OCI-M2 (cell line): ENCODE measurements around the gene TBX5.

Experiments
- DNase-seq: peaks from one replicate; lab custom pipeline; 2025; ENCODE audit not compliant: unreplicated experiment; lab: John Stamatoyannopoulos, UW

The TBX5 gene

GRCh38 chr12:114321524-114321923 is 84.4 kb downstream of the TBX5 start:
- DNase-seq, result no peak

DNA sequence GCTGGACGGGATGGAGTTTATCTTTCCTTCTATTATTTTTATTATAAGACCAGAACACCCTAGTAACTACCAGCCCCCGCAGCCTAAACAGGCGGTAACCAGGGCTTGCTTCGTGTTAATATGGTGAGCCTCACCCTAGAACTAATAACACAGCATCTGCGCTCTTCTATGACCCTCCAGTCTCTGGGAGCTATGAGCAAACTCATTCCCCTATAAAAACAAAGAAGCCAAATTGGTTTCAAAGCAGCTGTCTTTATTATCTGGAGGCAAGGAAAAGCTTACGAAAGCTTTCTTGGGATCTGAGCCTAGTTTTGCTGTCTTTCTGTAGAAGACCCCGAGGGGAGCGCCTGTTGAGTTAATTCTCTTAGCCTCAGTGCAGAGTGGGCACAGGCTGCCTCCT is 85.0 kb downstream of the TBX5 start:
- no peak for DNase-seq

- DNase-seq, result no peak
Observed at GRCh38 chr12:114320101-114320500, 85.8 kb downstream of the TBX5 start.

- DNase-seq, result no peak
Observed at GRCh38 chr12:114319422-114319821, 86.5 kb downstream of the TBX5 start.

- DNase-seq, result no peak
Observed at GRCh38 chr12:114318984-114319383, 87.0 kb downstream of the TBX5 start.

- DNase-seq, result no peak
Observed at GRCh38 chr12:114316076-114316475, 89.9 kb downstream of the TBX5 start.

GRCh38 chr12:114314974-114315720 is 90.8 kb downstream of the TBX5 start:
- no peak for DNase-seq

DNA sequence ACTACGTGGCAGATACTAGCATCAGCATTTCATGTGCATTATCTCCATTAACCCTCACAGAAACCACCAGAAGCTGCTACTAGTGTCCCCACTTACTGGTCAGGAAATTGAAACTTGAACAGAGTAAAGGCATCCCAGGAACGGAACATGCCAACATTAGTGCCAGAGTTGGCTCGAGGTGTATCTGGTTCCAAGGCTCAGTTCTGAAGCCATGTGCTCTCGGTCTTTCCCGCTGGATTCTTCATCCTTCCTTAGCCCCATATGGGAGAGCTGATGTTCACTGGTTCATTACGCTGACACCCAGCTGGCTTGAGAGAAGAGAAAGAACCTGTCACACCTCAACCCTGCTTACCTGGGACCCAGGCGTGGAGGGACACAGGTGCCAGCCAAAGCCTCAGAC is 91.5 kb downstream of the TBX5 start:
- no peak for DNase-seq

- DNase-seq, result no peak
Observed at GRCh38 chr12:114313910-114314309, 92.0 kb downstream of the TBX5 start.

- DNase-seq, result no peak
Observed at GRCh38 chr12:114311974-114312373, 94.0 kb downstream of the TBX5 start.

GRCh38 chr12:114306646-114307045 is 99.3 kb downstream of the TBX5 start:
- no peak for DNase-seq

DNA sequence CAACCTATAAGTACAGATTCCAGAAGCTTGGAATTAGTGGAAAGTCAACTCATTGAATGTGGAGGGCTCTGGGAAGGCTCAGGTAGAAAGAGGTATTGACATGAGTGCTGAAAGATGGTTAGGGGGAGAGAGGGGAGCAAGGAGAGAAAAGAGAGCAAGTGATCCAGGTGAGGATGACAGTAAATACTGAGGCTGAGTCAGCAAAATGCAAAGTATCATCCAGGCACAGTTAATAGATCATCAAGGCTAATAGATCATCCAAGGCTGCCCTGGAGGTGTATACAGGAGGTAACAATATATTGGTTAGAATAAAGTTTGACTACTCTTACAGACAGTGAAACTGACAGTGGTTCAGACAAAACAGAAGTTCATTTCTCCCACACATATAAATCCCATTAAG is 100.5 kb downstream of the TBX5 start:
- DNase-seq, result no peak
